H9 (cell line): ENCODE results near the gene RNF141. TPM values are rescaled to one million over a fixed set of nuclear protein-coding genes. Genes with fewer than 3 reads are reported as not detected.

Experiments used
- DNase-seq: peaks from one replicate; pipeline ENCODE4 v3.0.0-alpha.2; 2017
- H2AFZ ChIP-seq: one replicate; pipeline ENCODE4 v1.6.1; 2013; ENCODE audit warnings: mild to moderate bottlenecking, low read length, control low read depth, moderate library complexity
- H2AK5ac ChIP-seq: 2 replicates; pipeline ENCODE4 v1.6.1; 2013; ENCODE audit warnings: low read length, control low read depth, mixed read lengths; ENCODE audit not compliant: insufficient read length
- H2BK120ac ChIP-seq: one replicate; pipeline ENCODE4 v1.6.1; 2013; ENCODE audit warnings: low read depth, mild to moderate bottlenecking, low read length, control low read depth, inconsistent platforms; ENCODE audit not compliant: poor library complexity, severe bottlenecking
- H2BK12ac ChIP-seq: 2 replicates; pipeline ENCODE4 v1.6.1; 2013; ENCODE audit warnings: low read length, control low read depth, mixed read lengths, low read depth; ENCODE audit not compliant: insufficient read length
- H2BK15ac ChIP-seq: 2 replicates; pipeline ENCODE4 v1.6.1; 2013; ENCODE audit warnings: low read depth, low read length, control low read depth
- H2BK20ac ChIP-seq: one replicate; pipeline ENCODE4 v1.6.1; 2013; ENCODE audit warnings: low read depth, mild to moderate bottlenecking, low read length, control low read depth, inconsistent platforms; ENCODE audit not compliant: poor library complexity, severe bottlenecking
- H2BK5ac ChIP-seq: 2 replicates; pipeline ENCODE4 v1.6.1; 2013; ENCODE audit warnings: low read length, control low read depth, mixed read lengths; ENCODE audit not compliant: insufficient read length
- H3K14ac ChIP-seq: 2 replicates; pipeline ENCODE4 v1.6.1; 2013; ENCODE audit warnings: low read length, control low read depth; ENCODE audit not compliant: insufficient read depth
- H3K18ac ChIP-seq: 2 replicates; pipeline ENCODE4 v1.6.1; 2013; ENCODE audit warnings: low read depth, mild to moderate bottlenecking, mixed read lengths, low read length, control low read depth; ENCODE audit not compliant: insufficient read length
- H3K23ac ChIP-seq: 2 replicates; pipeline ENCODE4 v1.6.1; 2013; ENCODE audit warnings: low read length, control low read depth, mixed read lengths, low read depth; ENCODE audit not compliant: insufficient read length
- H3K23me2 ChIP-seq: 2 replicates; pipeline ENCODE4 v1.6.1; 2013; ENCODE audit warnings: low read depth, mild to moderate bottlenecking, mixed read lengths, low read length, control low read depth; ENCODE audit not compliant: insufficient read length, poor library complexity, severe bottlenecking
- H3K27ac ChIP-seq: 2 replicates; pipeline ENCODE4 v1.5.1; 2013; ENCODE audit warnings: low read length, control low read depth, mixed read lengths, low read depth; ENCODE audit not compliant: insufficient read length
- H3K27me3 ChIP-seq: 2 replicates; pipeline ENCODE4 v1.6.1; 2013; ENCODE audit warnings: low read length, control low read depth, inconsistent platforms; ENCODE audit not compliant: insufficient read depth
- H3K4ac ChIP-seq: 2 replicates; pipeline ENCODE4 v1.6.1; 2013; ENCODE audit warnings: low read depth, mild to moderate bottlenecking, control low read depth, inconsistent platforms, low read length, moderate library complexity
- H3K4me1 ChIP-seq: 2 replicates; pipeline ENCODE4 v1.6.1; 2013; ENCODE audit warnings: low read length, control low read depth, inconsistent platforms; ENCODE audit not compliant: insufficient read depth
- H3K4me2 ChIP-seq: 2 replicates; pipeline ENCODE4 v1.6.1; 2013; ENCODE audit warnings: low read length, control low read depth, mixed read lengths; ENCODE audit not compliant: insufficient read length, insufficient read depth
- H3K56ac ChIP-seq: 2 replicates; pipeline ENCODE4 v1.6.1; 2013; ENCODE audit warnings: low read depth, mild to moderate bottlenecking, mixed read lengths, low read length, control low read depth; ENCODE audit not compliant: insufficient read length
- H3K79me1 ChIP-seq: 2 replicates; pipeline ENCODE4 v1.6.1; 2013; ENCODE audit warnings: low read depth, mild to moderate bottlenecking, moderate library complexity, low read length, control low read depth, inconsistent platforms; ENCODE audit not compliant: insufficient read depth, poor library complexity, severe bottlenecking
- H3K79me2 ChIP-seq: 2 replicates; pipeline ENCODE4 v1.6.1; 2013; ENCODE audit warnings: low read length, control low read depth, inconsistent platforms; ENCODE audit not compliant: insufficient read depth
- H3K9ac ChIP-seq: 2 replicates; pipeline ENCODE4 v1.6.1; 2013; ENCODE audit warnings: low read length, control low read depth, mixed read lengths; ENCODE audit not compliant: insufficient read length; ENCODE audit errors: extremely low read depth
- H3K9me3 ChIP-seq: one replicate; pipeline ENCODE4 v1.6.1; 2013; ENCODE audit warnings: low read depth, low read length, inconsistent platforms; ENCODE audit not compliant: control insufficient read depth
- H3T11ph ChIP-seq: one replicate; pipeline ENCODE4 v1.6.1; 2013; ENCODE audit warnings: mild to moderate bottlenecking, low read length, control low read depth, inconsistent platforms
- H4K20me1 ChIP-seq: one replicate; pipeline ENCODE4 v1.6.1; 2013; ENCODE audit not compliant: control insufficient read depth, insufficient read length, insufficient read depth
- H4K5ac ChIP-seq: 2 replicates; pipeline ENCODE4 v1.6.1; 2013; ENCODE audit warnings: low read depth, mild to moderate bottlenecking, mixed read lengths, low read length, control low read depth; ENCODE audit not compliant: insufficient read length
- H4K8ac ChIP-seq: replicated peaks from 2 replicates; pipeline ENCODE4 v1.6.1; 2013; ENCODE audit warnings: low read length, control low read depth, mixed read lengths, low read depth; ENCODE audit not compliant: insufficient read length
- H4K91ac ChIP-seq: 2 replicates; pipeline ENCODE4 v1.6.1; 2013; ENCODE audit warnings: low read depth, mild to moderate bottlenecking, moderate library complexity, mixed read lengths, low read length, control low read depth; ENCODE audit not compliant: insufficient read length
- H3K27ac Mint-ChIP-seq, 3 experiments: 2 replicates in 2 of 3; 3 replicates in 1 of 3; pipeline ENCODE4 v1.8.0; 2020 to 2021; ENCODE audit warnings: mixed read lengths in 3 of 3, mild to moderate bottlenecking in 1 of 3, moderate library complexity in 1 of 3
- H3K27me3 Mint-ChIP-seq: 2 replicates; pipeline ENCODE4 v1.8.0; 2021; ENCODE audit warnings: low read depth, mild to moderate bottlenecking, moderate library complexity, mixed read lengths
- H3K36me3 Mint-ChIP-seq, 3 experiments: 2 replicates in 2 of 3; 3 replicates in 1 of 3; pipeline ENCODE4 v1.8.0; 2020 to 2021; ENCODE audit warnings: low read depth in 3 of 3, mixed read lengths in 3 of 3; ENCODE audit not compliant: insufficient read depth in 1 of 3
- H3K4me1 Mint-ChIP-seq, 2 experiments: 2 replicates each; pipeline ENCODE4 v1.8.0; 2020; ENCODE audit warnings: mixed read lengths in 2 of 2
- H3K4me3 Mint-ChIP-seq, 2 experiments: 2 replicates in 1 of 2; 3 replicates in 1 of 2; pipeline ENCODE4 v1.8.0; 2020 to 2021; ENCODE audit warnings: mild to moderate bottlenecking in 2 of 2, mixed read lengths in 2 of 2, moderate library complexity in 1 of 2
- H3K9me3 Mint-ChIP-seq, 2 experiments: 2 replicates in 1 of 2; 3 replicates in 1 of 2; pipeline ENCODE4 v1.8.0; 2020; ENCODE audit warnings: mild to moderate bottlenecking in 2 of 2, mixed read lengths in 2 of 2, moderate library complexity in 1 of 2
- CTCF ChIP-seq: fragments of 200-600 bp; sonication (generic); conservative IDR thresholded peaks from 3 replicates; pipeline ENCODE4 v1.8.0; 2021; ENCODE audit warnings: antibody characterized with exemption, mild to moderate bottlenecking
- WGBS: extraction: QIAGEN DNeasy Blood & Tissue Kit; methylation state at CpG from one replicate; pipeline ENCODE4 v1.1.7; 2013; ENCODE audit warnings: missing lambda C conversion rate, low lambda C conversion rate, mixed read lengths; ENCODE audit not compliant: insufficient read length; ENCODE audit errors: extremely low coverage; 5-methylcytosine and 5-hydroxymethylcytosine counted together
- total RNA-seq: library from RNA; stranded (reverse); gene quantifications from 2 replicates; pipeline ENCODE4 v1.2.1, GENCODE V29; 2021

The RNF141 gene
- total RNA-seq, 1 experiment from 2014 or later, result 24.7 TPM

- Histone ChIP-seq H3K4ac (no peak overlapping the region), H2BK15ac (no peak overlapping the region), H3K27ac (no peak overlapping the region), H3K9me3 (no peaks in the 10 kb centered on the region), H2AK5ac (no peak overlapping the region), H3T11ph (no peak overlapping the region), H3K18ac (no peak overlapping the region), H2AFZ (no peak overlapping the region), H3K79me2 (no peaks in the 10 kb centered on the region), H4K8ac (no peak overlapping the region), H2BK12ac (no peak overlapping the region), H2BK5ac (no peak overlapping the region), H4K20me1 (no peaks in the 10 kb centered on the region), H3K9ac (no peak overlapping the region), H3K4me1 (no peaks in the 10 kb centered on the region), H3K79me1 (no peaks in the 10 kb centered on the region), H4K5ac (no peak overlapping the region), H2BK20ac (no peak overlapping the region), H3K23ac (no peak overlapping the region), H3K14ac (no peak overlapping the region), H4K91ac (no peak overlapping the region), H3K56ac (no peak overlapping the region), H3K4me2 (no peak overlapping the region), H2BK120ac (no peak overlapping the region), H3K23me2 (no peaks in the 10 kb centered on the region), H3K27me3 (no peaks in the 10 kb centered on the region)
- no CpG with 5 or more reads among the region's 3 CpGs for WGBS
- Mint-ChIP-seq H3K27ac (no peak overlapping the region), H3K4me3 (no peak overlapping the region), H3K36me3 (peaks cover 0 to 2% (median 0%) of the 10 kb centered on the region in 3 experiments; a peak in 1 of 7 replicates), H3K4me1 (peaks cover 0 to 5% of the 10 kb centered on the region in 2 experiments; a peak in 2 of 4 replicates), H3K27me3 (no peaks in the 10 kb centered on the region), H3K9me3 (no peaks in the 10 kb centered on the region)
- no peak for TF ChIP-seq CTCF
- DNase-seq, result no peak
Measured at GRCh38 chr11:10587995-10588394, 47.0 kb upstream of the RNF141 start.
